ENCODE data around the gene SCAMP3.
A peak's percentile ranks its signal among the peaks of the same experiment; 100 is the strongest.

SCAMP3 gene

GRCh38 chr1:155210314-155211104 lies 51.7 kb downstream of the SCAMP3 start:
- no peak for DNase-seq (ENCODE audit: low read depth)
- no peak overlapping the region for H3K4me3 ChIP-seq (ENCODE audit: low read length)
- no peak for TF ChIP-seq CTCF (IDR thresholded peaks at IDR 0.05; ENCODE audit: insufficient read depth, low read depth, low read length, missing control alignments)

GRCh38 chr1:155209312-155209721 lies 52.8 kb downstream of the SCAMP3 start:
- DNase-seq (ENCODE audit: low read depth): no peak
- H3K4me3 ChIP-seq (ENCODE audit: low read length): peak overlapping the region; percentile 60
- TF ChIP-seq CTCF (IDR thresholded peaks at IDR 0.05; ENCODE audit: insufficient read depth, low read depth, low read length, missing control alignments): no peak

GRCh38 chr1:155208541-155209311 lies 53.4 kb downstream of the SCAMP3 start, which contains the start of gene MTX1:
Gene MTX1, plus strand, starts transcription at chr1:155208695. Its CDS starts 110 bp downstream, at chr1:155208805.
- no peak for TF ChIP-seq CTCF (IDR thresholded peaks at IDR 0.05; ENCODE audit: insufficient read depth, low read depth, low read length, missing control alignments)
- H3K4me3 ChIP-seq (ENCODE audit: low read length): peak within 1 kb of the TSS; percentile 60
- DNase-seq (ENCODE audit: low read depth): peak; percentile 68

- no peak for DNase-seq (ENCODE audit: low read depth)
- peak within 1 kb of the TSS; percentile 60 for H3K4me3 ChIP-seq (ENCODE audit: low read length)
- no peak for TF ChIP-seq CTCF (IDR thresholded peaks at IDR 0.05; ENCODE audit: insufficient read depth, low read depth, low read length, missing control alignments)
Measured at GRCh38 chr1:155207806-155208540, 54.2 kb downstream of the SCAMP3 start, which contains the start of gene THBS3. Gene THBS3, minus strand, starts transcription at chr1:155207897. Its CDS starts 21 bp downstream, at chr1:155207876.

GRCh38 chr1:155206891-155207805 lies 55.0 kb downstream of the SCAMP3 start:
- H3K4me3 ChIP-seq (ENCODE audit: low read length): no peak overlapping the region
- TF ChIP-seq CTCF (IDR thresholded peaks at IDR 0.05; ENCODE audit: insufficient read depth, low read depth, low read length, missing control alignments): peak; percentile 95
- DNase-seq (ENCODE audit: low read depth): peak; percentile 87

All from epithelial cell of esophagus (primary cell).